HS-27A (cell line): ENCODE results near the gene FAM234B.
A peak's percentile ranks its signal among the peaks of the same experiment; 100 is the strongest.
"Not testable (repeated sequence)": the region's sequence is repeated elsewhere in the genome, so short reads cannot be mapped to it uniquely, and the experiment has no call there.

ENCODE experiments used
- DNase-seq: peaks from one replicate; pipeline ENCODE4 v3.0.0-alpha.2; 2012; ENCODE audit warnings: low read depth, missing footprints

Gene FAM234B

GRCh38 chr12:13023811-13024530 is 20.2 kb upstream of the FAM234B start:
- peak; percentile 51 for DNase-seq

DNA sequence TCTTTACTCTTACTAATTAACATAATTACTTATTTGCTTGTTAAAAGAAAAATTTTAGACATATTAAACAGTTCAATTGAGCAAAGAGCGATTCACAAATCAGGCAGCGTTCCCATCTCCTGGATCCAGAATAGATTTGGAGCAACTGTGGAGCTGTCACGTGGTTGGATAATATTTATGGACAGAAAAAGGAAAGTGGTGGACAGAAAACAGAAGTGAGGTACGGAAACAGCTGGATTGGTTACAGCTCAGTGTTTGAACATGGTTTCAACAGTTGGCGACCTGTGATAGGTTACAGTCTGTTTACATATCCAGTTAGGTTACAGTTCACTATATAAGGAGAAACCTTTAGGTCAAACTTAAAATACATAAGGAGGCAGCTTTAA is 19.7 kb upstream of the FAM234B start:
- no peak for DNase-seq

DNA sequence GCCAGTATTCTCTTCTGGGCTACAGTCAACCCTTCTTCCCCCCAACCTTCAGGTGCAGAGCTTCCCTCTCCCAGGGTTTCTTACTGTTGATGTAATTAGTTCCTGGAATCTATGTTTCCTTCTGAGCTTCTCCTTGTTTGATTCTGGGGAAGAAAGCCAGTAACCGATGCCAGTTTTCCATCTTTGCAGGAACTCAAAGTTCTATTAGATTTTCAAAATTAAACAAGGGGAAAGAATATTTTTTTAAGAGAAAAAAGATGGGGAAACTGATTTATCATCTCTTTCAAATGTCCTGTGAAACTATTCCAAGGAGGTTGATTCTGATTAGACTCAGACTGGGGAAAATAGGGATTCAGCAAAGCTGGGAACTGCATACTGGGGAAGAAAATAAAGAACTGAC is 17.9 kb upstream of the FAM234B start:
- DNase-seq: no peak

GRCh38 chr12:13027032-13027431 is 17.1 kb upstream of the FAM234B start:
- DNase-seq: no peak

GRCh38 chr12:13027508-13027907 is 16.7 kb upstream of the FAM234B start:
- DNase-seq: no peak

- no peak for DNase-seq
These were observed 15.2 kb upstream of the FAM234B start for GRCh38 chr12:13028825-13029570.

- no peak for DNase-seq
These were observed 13.5 kb upstream of the FAM234B start for GRCh38 chr12:13030541-13031291.

DNA sequence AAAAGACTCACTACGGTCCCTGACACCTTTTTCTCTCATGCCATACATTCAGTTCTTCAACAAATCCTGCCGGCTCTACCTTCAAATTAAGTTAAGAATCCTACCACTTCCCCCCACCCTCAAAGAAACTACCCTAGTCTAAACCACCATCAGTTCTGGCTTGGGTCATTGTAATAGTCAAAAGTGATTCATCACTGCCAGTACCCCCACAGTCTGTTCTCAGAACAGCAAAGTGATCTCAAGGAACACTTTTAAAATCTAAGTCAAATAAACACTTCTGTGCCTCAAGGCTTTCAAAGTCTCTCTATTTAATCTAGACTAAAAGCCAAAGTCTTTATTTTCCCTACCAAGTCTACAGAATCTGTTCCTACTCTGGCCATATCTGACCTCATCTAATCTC is 12.0 kb upstream of the FAM234B start:
- no peak for DNase-seq

- DNase-seq: no peak
These were observed 10.7 kb upstream of the FAM234B start for GRCh38 chr12:13033476-13033875.

- DNase-seq: not testable (repeated sequence)
These were observed 8.8 kb upstream of the FAM234B start for GRCh38 chr12:13035335-13035734.

DNA sequence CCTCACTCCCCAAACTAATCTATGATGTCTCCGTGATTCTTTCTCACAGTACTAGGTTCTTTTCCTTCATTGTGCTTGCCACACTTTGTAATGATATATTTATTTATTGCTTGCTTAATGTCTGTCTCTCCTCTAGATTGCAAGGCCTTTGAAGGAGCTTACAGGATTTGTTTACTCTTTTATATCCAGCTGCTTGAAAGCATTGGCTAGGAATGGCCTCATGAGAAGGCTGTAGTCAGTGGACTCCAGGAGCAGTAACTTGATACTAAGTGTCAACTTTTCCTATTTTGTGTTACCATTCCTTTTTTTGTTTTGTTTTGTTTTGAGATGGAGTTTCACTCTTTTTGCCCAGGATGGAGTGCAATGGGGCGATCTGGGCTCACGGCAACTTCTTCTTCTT is 7.3 kb upstream of the FAM234B start:
- DNase-seq: no peak

- no peak for DNase-seq
These were observed 5.6 kb upstream of the FAM234B start for GRCh38 chr12:13038491-13039161.

DNA sequence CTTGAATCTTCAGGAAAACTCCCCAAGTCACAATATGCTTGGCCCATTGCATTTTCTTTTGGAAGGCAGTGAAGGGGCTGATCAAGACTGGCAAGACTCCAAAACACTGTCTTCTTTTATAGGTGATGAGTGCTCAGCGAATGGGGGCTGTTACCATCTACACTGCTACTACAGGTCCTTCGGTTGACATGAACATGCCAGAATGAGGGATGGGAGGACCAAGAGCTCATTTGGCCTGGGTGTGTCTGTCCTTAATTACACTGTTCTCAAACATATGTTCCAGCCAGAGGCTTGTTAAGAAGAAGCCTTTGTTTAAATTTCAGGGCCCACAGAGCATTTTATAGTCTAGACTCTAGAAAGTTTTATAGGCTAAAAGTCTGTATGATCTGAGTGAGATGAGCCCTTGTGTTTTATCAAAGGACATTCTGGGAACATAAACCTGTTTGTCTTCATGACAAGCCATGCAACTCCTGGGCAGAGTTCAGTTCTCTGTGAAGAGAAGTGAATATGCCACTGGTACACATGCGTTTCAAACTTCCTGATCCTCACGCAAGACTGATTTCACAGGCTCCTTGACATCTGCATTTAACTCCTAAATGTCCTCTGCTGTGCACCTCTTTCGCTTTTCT is 4.7 kb upstream of the FAM234B start:
- no peak for DNase-seq

DNA sequence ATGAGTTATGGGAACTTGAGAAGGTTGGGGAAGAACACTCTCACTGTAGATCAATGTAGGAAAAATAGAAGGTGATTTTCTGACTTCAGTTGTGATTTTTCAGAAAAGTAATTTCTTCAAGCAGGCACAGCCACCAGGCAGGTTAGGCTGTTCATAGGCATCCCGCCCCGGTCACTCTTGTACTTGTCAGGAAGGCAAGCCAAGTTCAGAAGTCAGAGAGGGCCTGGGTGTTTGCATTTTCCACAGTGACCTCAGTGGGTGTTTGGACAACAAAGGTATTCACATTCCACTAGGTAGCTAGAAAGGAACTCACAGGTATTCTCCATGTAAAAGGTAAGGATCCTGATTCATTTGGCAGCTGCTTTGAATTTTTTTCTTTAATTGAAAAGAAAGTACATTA is 3.0 kb upstream of the FAM234B start:
- DNase-seq: no peak

GRCh38 chr12:13042666-13043230 is 1.4 kb upstream of the FAM234B start:
- no peak for DNase-seq

DNA sequence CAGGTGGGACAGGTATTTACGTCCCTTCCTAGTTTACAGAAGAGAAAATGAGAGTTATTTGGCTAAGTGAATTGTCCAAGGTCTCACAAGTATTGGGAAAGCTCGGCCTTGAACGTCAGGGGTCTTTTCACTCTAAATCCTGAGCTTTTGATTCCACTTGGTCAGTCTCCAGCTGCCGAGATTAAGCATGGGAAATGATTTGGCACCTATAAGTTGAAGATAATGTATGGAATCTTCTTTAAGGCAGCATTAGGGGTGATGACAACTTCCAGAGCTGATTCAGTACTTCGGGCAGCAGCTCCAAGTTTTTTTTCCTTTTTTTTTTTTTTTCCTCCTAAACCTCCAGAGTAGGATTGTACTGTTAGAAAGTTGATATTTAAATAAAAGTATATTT is 722 bp downstream of the FAM234B start:
- DNase-seq: no peak

GRCh38 chr12:13045816-13046215 is 1.6 kb downstream of the FAM234B start:
- DNase-seq: no peak

DNA sequence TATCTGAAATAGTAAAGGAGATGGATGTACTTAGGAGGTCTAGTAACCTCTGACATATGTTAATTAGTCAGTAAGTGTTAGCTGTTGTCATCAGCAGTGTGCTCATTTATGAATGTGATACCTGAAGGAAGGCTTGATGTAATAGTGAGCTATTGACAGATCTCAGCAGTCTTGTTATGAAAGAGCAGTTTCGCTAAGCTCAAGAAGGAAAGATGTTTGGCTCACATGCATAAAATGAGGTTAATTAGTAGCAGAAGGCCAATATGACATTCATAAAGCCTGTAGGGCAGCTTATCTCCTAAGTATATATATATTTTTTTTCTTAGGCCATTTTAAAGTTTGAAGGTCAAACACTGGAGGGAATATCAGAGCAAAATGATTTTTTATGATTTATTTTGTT is 2.8 kb downstream of the FAM234B start:
- no peak for DNase-seq

DNA sequence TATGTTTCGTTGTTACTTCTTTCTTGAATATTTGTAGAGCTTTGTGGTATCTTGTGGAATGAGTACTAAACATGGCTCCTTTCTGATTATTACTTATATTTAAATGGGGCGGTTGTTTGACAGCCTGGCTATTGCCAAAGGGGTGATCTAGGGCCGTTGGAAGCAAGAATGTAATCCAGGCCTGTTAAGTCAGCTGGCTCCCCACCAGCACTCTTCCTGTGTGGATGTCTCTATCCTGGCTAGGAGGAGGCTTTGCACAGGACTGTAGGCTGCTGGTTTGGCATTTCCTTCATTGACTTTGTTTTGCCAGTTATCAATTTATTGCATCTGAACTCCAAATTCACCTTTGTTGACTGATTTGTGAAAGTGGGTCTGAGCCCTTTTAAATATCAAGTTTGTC is 5.6 kb downstream of the FAM234B start:
- no peak for DNase-seq

DNA sequence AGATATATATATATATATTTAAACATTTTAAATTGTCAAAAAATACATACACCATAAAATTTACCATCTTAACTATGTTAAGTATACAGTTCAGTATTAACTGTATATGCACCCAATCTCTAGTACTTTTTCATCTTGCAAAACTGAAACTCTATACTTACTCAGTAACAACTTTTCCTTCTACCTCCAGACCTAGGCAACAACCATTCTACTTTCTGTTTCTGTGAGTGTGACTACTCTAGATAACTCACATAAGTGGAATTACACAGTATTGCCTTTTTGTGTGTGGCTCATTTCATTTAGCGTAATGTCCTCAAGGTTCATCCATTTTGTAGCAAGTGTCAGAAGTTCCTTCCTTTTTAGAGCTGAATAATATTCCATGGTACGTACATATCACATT is 8.2 kb downstream of the FAM234B start:
- no peak for DNase-seq

DNA sequence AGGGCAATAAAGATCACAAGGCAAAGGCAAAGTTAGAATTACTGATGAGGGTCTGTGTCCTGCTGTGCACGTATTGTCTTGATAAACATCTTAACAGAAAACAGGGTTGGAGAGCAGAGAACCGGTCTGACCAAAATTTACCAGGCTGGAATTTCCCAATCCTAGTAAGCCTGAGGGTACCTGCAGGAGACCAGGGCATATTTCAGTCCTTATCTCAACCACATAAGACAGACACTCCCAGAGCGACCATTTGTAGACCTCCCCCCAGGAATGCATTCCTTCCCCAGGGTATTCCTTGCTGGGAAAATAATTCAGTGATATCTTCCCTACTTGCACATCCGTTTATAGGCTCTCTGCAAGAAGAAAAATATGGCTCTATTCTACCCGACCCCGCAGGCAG is 9.4 kb downstream of the FAM234B start:
- DNase-seq: not testable (repeated sequence)

GRCh38 chr12:13060581-13060980 is 16.4 kb downstream of the FAM234B start:
- no peak for DNase-seq
